CD4-positive, alpha-beta T cell (primary cell): ENCODE data around the gene RPS13. TPM values are rescaled to one million over a fixed set of nuclear protein-coding genes. Genes with fewer than 3 reads are reported as not detected.
A peak's percentile ranks its signal among the peaks of the same experiment; 100 is the strongest.
"Not testable (repeated sequence)": the region's sequence is repeated elsewhere in the genome, so short reads cannot be mapped to it uniquely, and the experiment has no call there.

Experiments
- ATAC-seq: fragments of 200-7000 bp; cut with Tn5 transposase; one replicate; pipeline ENCODE4 v1.10.0; 2022; ENCODE audit warnings: mild to moderate bottlenecking; ENCODE audit not compliant: poor library complexity
- CTCF ChIA-PET: fragments of 350-600 bp; sonication (Branson Sonifier 250); formaldehyde crosslinking; loops from one replicate; lab custom pipeline; 2021; ENCODE audit warnings: antibody characterized with exemption, inconsistent platforms; lab: Charles Lee
- POLR2A ChIA-PET: fragments of 350-600 bp; sonication (Branson Sonifier 250); formaldehyde crosslinking; loops from one replicate; lab custom pipeline; 2021; ENCODE audit warnings: antibody characterized with exemption, inconsistent platforms; lab: Charles Lee
- DNase-seq, 14 experiments: peaks; one replicate each; pipeline ENCODE4 v3.0.0-alpha.2; 2013 to 2020; ENCODE audit warnings: mixed read lengths in 2 of 14
- H3K27ac ChIP-seq, 2 donors: one replicate each; pipeline versions ENCODE4 v1.5.1 to v1.7.0; 2013; ENCODE audit warnings: low read length in 2 of 2, low read depth in 1 of 2, mild to moderate bottlenecking in 1 of 2
- H3K27me3 ChIP-seq, 2 experiments: 1 replicate in 1 of 2; 2 replicates in 1 of 2; pipeline versions ENCODE4 v1.6.1 to v1.7.0; 2013; ENCODE audit warnings: low read length in 2 of 2, control low read depth in 1 of 2, mild to moderate bottlenecking in 1 of 2, moderate library complexity in 1 of 2; ENCODE audit not compliant: insufficient read depth in 2 of 2, control insufficient read depth in 1 of 2
- H3K36me3 ChIP-seq: one replicate; pipeline ENCODE4 v1.6.1; 2013; ENCODE audit warnings: low read length, control low read depth; ENCODE audit not compliant: insufficient read depth
- H3K4me1 ChIP-seq: one replicate; pipeline ENCODE4 v1.6.1; 2013; ENCODE audit warnings: low read length, control low read depth; ENCODE audit not compliant: insufficient read depth
- H3K4me3 ChIP-seq: one replicate; pipeline ENCODE4 v1.5.1; 2013; ENCODE audit warnings: mild to moderate bottlenecking, low read length, moderate library complexity
- H3K9me3 ChIP-seq, 2 experiments: 1 replicate in 1 of 2; 2 replicates in 1 of 2; pipeline versions ENCODE4 v1.6.1 to v1.7.0; 2013; ENCODE audit warnings: low read length in 2 of 2, mild to moderate bottlenecking in 2 of 2, control low read depth in 1 of 2, moderate library complexity in 1 of 2; ENCODE audit not compliant: control insufficient read depth in 1 of 2, insufficient read depth in 1 of 2
- H3K27ac Mint-ChIP-seq: one replicate; pipeline ENCODE4 v1.8.0; 2020; ENCODE audit warnings: mixed read lengths
- H3K27me3 Mint-ChIP-seq: one replicate; pipeline ENCODE4 v1.8.0; 2021; ENCODE audit warnings: mixed read lengths
- H3K36me3 Mint-ChIP-seq: one replicate; pipeline ENCODE4 v1.8.0; 2021; ENCODE audit warnings: low read depth, mixed read lengths
- H3K4me1 Mint-ChIP-seq: one replicate; pipeline ENCODE4 v1.8.0; 2021; ENCODE audit warnings: low read depth, mixed read lengths
- H3K4me3 Mint-ChIP-seq: one replicate; pipeline ENCODE4 v1.8.0; 2020; ENCODE audit warnings: mild to moderate bottlenecking, mixed read lengths
- H3K9me3 Mint-ChIP-seq: one replicate; pipeline ENCODE4 v1.8.0; 2020; ENCODE audit warnings: mixed read lengths
- CTCF ChIP-seq: fragments of 200-600 bp; IDR thresholded peaks from one replicate; pipeline ENCODE4 v1.8.0; 2022; ENCODE audit warnings: antibody characterized with exemption, mild to moderate bottlenecking
- intact Hi-C, 2 experiments: fragments of 100-400 bp; cut with DNase I in 1 of 2; cut with micrococcal nuclease in 1 of 2; formaldehyde crosslinking; loops; one replicate each; pipeline versions ENCODE4 v1.15.1 to v1.9.0; 2023 to 2025; cut with DNase I, micrococcal nuclease
- total RNA-seq, 174 experiments: library from RNA in 2 of 174; stranded (reverse) in 2 of 174; gene quantifications; one replicate each; pipeline ENCODE4 v1.2.3 and lab custom pipeline; 2021 to 2026

Gene RPS13
- total RNA-seq, 2 experiments from 2014 or later, result 2,215 to 2,217 TPM

GRCh38 chr11:17067417-17067816 is 10.1 kb downstream of the RPS13 start:
- Mint-ChIP-seq H3K36me3 (peaks cover 14% of the 10 kb centered on the region), H3K27me3 (no peaks in the 10 kb centered on the region), H3K4me1 (no peaks in the 10 kb centered on the region), H3K9me3 (no peaks in the 10 kb centered on the region), H3K4me3 (no peak overlapping the region), H3K27ac (no peak overlapping the region)
- ChIA-PET CTCF (interaction anchor here (1.2 kb wide), 1 partner anchor 42 kb away, joined by 3 read pairs; no protein-coding TSS in a partner anchor), POLR2A (no interaction called here)
- Histone ChIP-seq H3K36me3 (no peaks in the 10 kb centered on the region), H3K4me1 (no peaks in the 10 kb centered on the region), H3K27ac (no peak overlapping the region), H3K9me3 (no peaks in the 10 kb centered on the region), H3K27me3 (no peaks in the 10 kb centered on the region), H3K4me3 (no peak overlapping the region)
- DNase-seq (no peak), ATAC-seq (no peak)
- no peak for TF ChIP-seq CTCF
- intact Hi-C loops, result loop anchor here in 1 of 2 experiments (10.0 kb wide), 1 partner anchor 283 kb away; no protein-coding TSS in a partner anchor

GRCh38 chr11:17066691-17067090 is 10.8 kb downstream of the RPS13 start:
- Mint-ChIP-seq H3K36me3 (peaks cover 7% of the 10 kb centered on the region), H3K27me3 (no peaks in the 10 kb centered on the region), H3K4me3 (no peak overlapping the region), H3K9me3 (no peaks in the 10 kb centered on the region), H3K27ac (no peak overlapping the region), H3K4me1 (no peaks in the 10 kb centered on the region)
- ATAC-seq, result no peak
- H3K36me3 ChIP-seq, result no peaks in the 10 kb centered on the region
- H3K4me3 ChIP-seq, result no peak overlapping the region
- H3K27me3 ChIP-seq, result no peaks in the 10 kb centered on the region
- no peaks in the 10 kb centered on the region for H3K9me3 ChIP-seq
- ChIA-PET CTCF (interaction anchor here (1.2 kb wide), 1 partner anchor 43 kb away, joined by 3 read pairs; no protein-coding TSS in a partner anchor), POLR2A (interaction anchor here (0.6 kb wide), 1 partner anchor 11 kb away, joined by 3 read pairs; the partner anchor contains the start of gene RPS13)
- intact Hi-C loops, result loop anchor here in 1 of 2 experiments (10.0 kb wide), 1 partner anchor 282 kb away; no protein-coding TSS in a partner anchor
- H3K4me1 ChIP-seq, result no peaks in the 10 kb centered on the region
- TF ChIP-seq CTCF, result no peak
- DNase-seq, result no peak
- no peak overlapping the region for H3K27ac ChIP-seq

- no peak overlapping the region for H3K4me3 ChIP-seq
- intact Hi-C loops, result loop anchor here (2.0 to 10.0 kb wide), 4 partner anchors 116 to 279 kb away; no protein-coding TSS in a partner anchor
- H3K27me3 ChIP-seq, result no peaks in the 10 kb centered on the region
- no peaks in the 10 kb centered on the region for H3K9me3 ChIP-seq
- no peak overlapping the region for H3K27ac ChIP-seq
- ChIA-PET CTCF (interaction anchor here (1.1 kb wide), 1 partner anchor 117 kb away, joined by 5 read pairs; no protein-coding TSS in a partner anchor), POLR2A (no interaction called here)
- no peak for TF ChIP-seq CTCF
- H3K4me3 Mint-ChIP-seq, result no peak overlapping the region
- ATAC-seq (peak; percentile 39), DNase-seq (peak in 10 of 14 experiments; percentile 7 to 59 (median 22))
- H3K36me3 Mint-ChIP-seq, result no peaks in the 10 kb centered on the region
- H3K27me3 Mint-ChIP-seq, result no peaks in the 10 kb centered on the region
- H3K4me1 Mint-ChIP-seq, result no peaks in the 10 kb centered on the region
- no peaks in the 10 kb centered on the region for H3K36me3 ChIP-seq
- H3K27ac Mint-ChIP-seq, result no peak overlapping the region
- H3K9me3 Mint-ChIP-seq, result no peaks in the 10 kb centered on the region
- H3K4me1 ChIP-seq, result no peaks in the 10 kb centered on the region
Measured at GRCh38 chr11:17063171-17064002, 14.1 kb downstream of the RPS13 start.

GRCh38 chr11:17051146-17051545 is 26.3 kb downstream of the RPS13 start:
- H3K4me3 ChIP-seq, H3K4me1 Mint-ChIP-seq, ATAC-seq, CTCF ChIA-PET, POLR2A ChIA-PET, H3K36me3 Mint-ChIP-seq, H3K27ac ChIP-seq, intact Hi-C loops, H3K27me3 ChIP-seq, H3K4me3 Mint-ChIP-seq, H3K36me3 ChIP-seq, H3K27ac Mint-ChIP-seq, H3K27me3 Mint-ChIP-seq, H3K9me3 ChIP-seq, H3K9me3 Mint-ChIP-seq, H3K4me1 ChIP-seq, DNase-seq: not testable (repeated sequence)

- H3K4me3 Mint-ChIP-seq, H3K4me1 Mint-ChIP-seq, H3K27ac Mint-ChIP-seq: not testable (repeated sequence)
Measured at GRCh38 chr11:17048491-17048890, 29.0 kb downstream of the RPS13 start.

More at GRCh38 chr11:17048491-17048890, 29.0 kb downstream of the RPS13 start:
- ATAC-seq, CTCF ChIA-PET, DNase-seq, H3K27me3 Mint-ChIP-seq, H3K9me3 ChIP-seq, POLR2A ChIA-PET, H3K4me3 ChIP-seq, H3K36me3 ChIP-seq, intact Hi-C loops, H3K9me3 Mint-ChIP-seq, H3K4me1 ChIP-seq, H3K27me3 ChIP-seq, H3K36me3 Mint-ChIP-seq, H3K27ac ChIP-seq: not testable (repeated sequence)
